Measurements from ENCODE around the gene CAV3. TPM values are rescaled to one million over a fixed set of nuclear protein-coding genes. Genes with fewer than 3 reads are reported as not detected.

CAV3 gene
- total RNA-seq, 4 donors from 2014 or later = 0.52 to 0.79 TPM; not detected in 2

- 90 to 94% methylated on average over 6 of the region's 6 CpGs for WGBS, 2 donors
- no peak overlapping the region for H3K4me3 ChIP-seq (ENCODE audit: low read depth, poor library complexity, severe bottlenecking)
- TF ChIP-seq CTCF (IDR thresholded peaks at IDR 0.05) (no peak), POLR2A (IDR thresholded peaks at IDR 0.05) (no peak)
- intact Hi-C loops (cut with DNase I; ENCODE audit: low total_unique reads) = no loop called here
- no peak for DNase-seq (ENCODE audit: low spot score in 2 of 2)
These were observed 42.0 kb downstream of the CAV3 start for GRCh38 chr3:8775602-8776001.

GRCh38 chr3:8776406-8776805 is 42.8 kb downstream of the CAV3 start:
- TF ChIP-seq POLR2A (IDR thresholded peaks at IDR 0.05) = no peak
- no peak for TF ChIP-seq CTCF (IDR thresholded peaks at IDR 0.05)
- intact Hi-C loops (cut with DNase I; ENCODE audit: low total_unique reads) = no loop called here
- no peak for DNase-seq (ENCODE audit: low spot score in 2 of 2)
- no peak overlapping the region for H3K4me3 ChIP-seq (ENCODE audit: low read depth, poor library complexity, severe bottlenecking)
- 61 to 73% methylated on average over 4 of the region's 4 CpGs for WGBS, 2 donors

GRCh38 chr3:8777201-8777977 is 43.8 kb downstream of the CAV3 start:
- intact Hi-C loops (cut with DNase I; ENCODE audit: low total_unique reads) = no loop called here
- no peak for DNase-seq (ENCODE audit: low spot score in 2 of 2)
- 86% methylated on average over 5 of the region's 5 CpGs for WGBS, 2 donors
- H3K4me3 ChIP-seq (ENCODE audit: low read depth, poor library complexity, severe bottlenecking) = no peak overlapping the region
- TF ChIP-seq POLR2A (IDR thresholded peaks at IDR 0.05) = no peak
- no peak for TF ChIP-seq CTCF (IDR thresholded peaks at IDR 0.05)

- H3K4me3 ChIP-seq (ENCODE audit: low read depth, poor library complexity, severe bottlenecking) = no peak overlapping the region
- intact Hi-C loops (cut with DNase I; ENCODE audit: low total_unique reads) = no loop called here
- DNase-seq (ENCODE audit: low spot score in 2 of 2) = no peak
- no peak for TF ChIP-seq CTCF (IDR thresholded peaks at IDR 0.05)
- 76 to 78% methylated on average over 5 of the region's 5 CpGs for WGBS, 2 donors
These were observed 44.3 kb downstream of the CAV3 start for GRCh38 chr3:8777978-8778267.

- TF ChIP-seq POLR2A (IDR thresholded peaks at IDR 0.05) (no peak), CTCF (IDR thresholded peaks at IDR 0.05) (no peak)
- no peak overlapping the region for H3K4me3 ChIP-seq (ENCODE audit: low read depth, poor library complexity, severe bottlenecking)
- WGBS, 2 donors = 69 to 70% methylated on average over 5 of the region's 5 CpGs
- intact Hi-C loops (cut with DNase I; ENCODE audit: low total_unique reads) = no loop called here
- no peak for DNase-seq (ENCODE audit: low spot score in 2 of 2)
These were observed 44.9 kb downstream of the CAV3 start for GRCh38 chr3:8778475-8778874.

GRCh38 chr3:8780279-8780678 is 46.7 kb downstream of the CAV3 start:
- DNase-seq (ENCODE audit: low spot score in 2 of 2) = no peak
- no peak for TF ChIP-seq CTCF (IDR thresholded peaks at IDR 0.05)
- no peak for TF ChIP-seq POLR2A (IDR thresholded peaks at IDR 0.05)
- H3K4me3 ChIP-seq (ENCODE audit: low read depth, poor library complexity, severe bottlenecking) = no peak overlapping the region
- intact Hi-C loops (cut with DNase I; ENCODE audit: low total_unique reads) = no loop called here

All from lower leg skin (tissue), 4 donors.